Measurements from ENCODE around the gene PAIP2B. TPM values are rescaled to one million over a fixed set of nuclear protein-coding genes. Genes with fewer than 3 reads are reported as not detected.

Gene PAIP2B
- total and polyA plus RNA-seq, 2 of the 4 experiments (the other 2 are of a cell fraction): 0.15 to 0.18 TPM

DNA sequence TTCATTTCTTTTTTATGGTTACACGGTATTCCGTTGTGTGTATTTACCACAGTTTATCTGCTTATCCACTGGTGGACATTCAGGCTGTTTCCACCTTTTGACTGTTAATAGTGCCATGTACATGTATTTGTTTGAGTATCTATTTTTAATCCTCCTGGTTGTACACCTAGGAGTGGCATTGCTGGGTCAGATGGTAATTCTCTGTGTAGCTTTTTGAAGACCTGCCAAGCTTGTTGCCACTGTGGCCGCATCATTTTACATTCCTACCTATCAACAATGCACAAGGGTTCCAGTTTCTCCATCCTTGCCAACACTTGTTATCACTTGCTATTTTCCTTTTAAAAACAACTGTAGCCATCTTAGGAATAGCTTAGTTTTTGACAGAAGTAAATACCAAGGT, 83.1 kb downstream of the PAIP2B start:
- H3K18ac ChIP-seq (ENCODE audit: low read depth, low read length): no peak overlapping the region
- no peaks in the 10 kb centered on the region for H3K9me1 ChIP-seq (ENCODE audit: insufficient read depth, low read length)
- H2BK20ac ChIP-seq (ENCODE audit: low read depth, low read length): no peak overlapping the region
- no peak overlapping the region for H3K4me2 ChIP-seq (ENCODE audit: low read depth, low read length)
- H4K5ac ChIP-seq (ENCODE audit: low read depth, low read length): no peak overlapping the region
- in situ Hi-C loops (cut with MboI; ENCODE audit: low sequenced_read_pairs): no loop called here
- no peaks in the 10 kb centered on the region for H3K9me3 ChIP-seq (ENCODE audit: control insufficient read depth, insufficient read depth, low read length)
- DNase-seq (no peak), ATAC-seq (ENCODE audit: low read depth) (no peak)
- 0 out of 2 replicates have a peak, but pooled peaks cover 4% of the 10 kb centered on the region for H4K20me1 ChIP-seq (ENCODE audit: insufficient read depth, low read length)
- no CpG with 5 or more reads among the region's 3 CpGs for WGBS, 2 experiments (ENCODE audit: extremely low coverage in 2 of 2, insufficient read length in 1 of 2)
- CTCF ChIA-PET: no interaction called here
- POLR2A ChIA-PET (ENCODE audit: unreplicated experiment): no interaction called here
- intact Hi-C loops (cut with micrococcal nuclease): no loop called here
- H4K91ac ChIP-seq (ENCODE audit: insufficient read depth, low read depth, low read length): no peak overlapping the region
- H3K56ac ChIP-seq (ENCODE audit: extremely low read depth, insufficient read depth, low read length): no peak overlapping the region
- H2BK120ac ChIP-seq (ENCODE audit: low read depth, low read length): no peak overlapping the region
- H3K4ac ChIP-seq (ENCODE audit: low read depth, low read length): no peak overlapping the region
- no peak overlapping the region for H3K9ac ChIP-seq (ENCODE audit: low read depth, low read length)
- no TSS peak for BruUV-seq (replicated peaks)
- H3K4me3 ChIP-seq (ENCODE audit: insufficient read depth, low read depth, low read length): no peak overlapping the region
- H2BK5ac ChIP-seq (ENCODE audit: low read depth, low read length, poor library complexity, severe bottlenecking): no peak overlapping the region
- no peaks in the 10 kb centered on the region for H3K27me3 ChIP-seq (ENCODE audit: control insufficient read depth, insufficient read depth, low read length)
- H3K4me1 ChIP-seq (ENCODE audit: control insufficient read depth, insufficient read depth, low read length): no peaks in the 10 kb centered on the region
- no peak overlapping the region for H3K27ac ChIP-seq (ENCODE audit: insufficient read depth, low read length)
- no peak overlapping the region for H3K23ac ChIP-seq (ENCODE audit: low read depth, low read length)
- no peak overlapping the region for H3K14ac ChIP-seq (replicated peaks; ENCODE audit: low read depth, low read length)
- H3K79me1 ChIP-seq (ENCODE audit: low read depth in 1 of 2, low read length in 2 of 2): peaks cover 4 to 7% of the 10 kb centered on the region in 2 experiments; a peak in 1 of 4 replicates
- H4K8ac ChIP-seq (ENCODE audit: low read depth in 2 of 2, low read length in 2 of 2): no peak overlapping the region
- TF ChIP-seq RFX5 (IDR thresholded peaks at IDR 0.05; ENCODE audit: low read depth, low read length) (no peak), RAD21 (IDR thresholded peaks at IDR 0.05; ENCODE audit: low read length) (no peak), ELK1 (IDR thresholded peaks at IDR 0.05; ENCODE audit: borderline replicate concordance, low read depth, low read length) (no peak), MAFK (IDR thresholded peaks at IDR 0.05; ENCODE audit: low read depth, low read length) (no peak), POLR2A (IDR thresholded peaks at IDR 0.05; ENCODE audit: low read depth, low read length) (no peak), CHD1 (IDR thresholded peaks at IDR 0.05; ENCODE audit: low read depth, low read length) (no peak), RCOR1 (IDR thresholded peaks at IDR 0.05; ENCODE audit: insufficient replicate concordance, low read length) (no peak)
- H2AFZ ChIP-seq (replicated peaks; ENCODE audit: low read length, poor library complexity): no peak overlapping the region
- peaks cover 58% of the 10 kb centered on the region for H3K36me3 ChIP-seq (ENCODE audit: control insufficient read depth, insufficient read depth, low read length)
- H2BK15ac ChIP-seq (ENCODE audit: low read depth, low read length): no peak overlapping the region
- dilution Hi-C loops (cut with HindIII; ENCODE audit: low sequenced_read_pairs, unreplicated experiment): no loop called here
- H2AK5ac ChIP-seq (ENCODE audit: low read depth, low read length): no peak overlapping the region
- no peak overlapping the region for H2AK9ac ChIP-seq (replicated peaks; ENCODE audit: low read depth, low read length, poor library complexity)

Data from IMR-90 (cell line).